K562 (cell line): Measurements from ENCODE around the gene HRG. TPM values are rescaled to one million over a fixed set of nuclear protein-coding genes. Genes with fewer than 3 reads are reported as not detected.

ENCODE experiments used
- ATAC-seq: fragments of 200-7000 bp; cut with Tn5 transposase; 3 replicates; pipeline ENCODE4 v1.9.1; 2020; ENCODE audit warnings: moderate library complexity
- BruUV-seq: library from RNA; stranded (reverse); fragments of 400-500 nt; replicated peaks from 2 replicates; lab custom pipeline; 2021; lab: Mats Ljungman, UMichigan
- CTCF ChIA-PET: fragments of 300-600 bp; formaldehyde crosslinking; extraction: SDS; loops from one replicate; lab custom pipeline; 2021; ENCODE audit warnings: low intra/inter-chr PET ratio; lab: Yijun Ruan, JAX
- POLR2A ChIA-PET: fragments of 300-600, 350-650 bp; sonication (Branson Sonifier 250); formaldehyde crosslinking; extraction: SDS; loops from one replicate; lab custom pipeline; 2021; ENCODE audit warnings: antibody characterized with exemption, inconsistent platforms; lab: Yijun Ruan, JAX
- DNase-seq, 4 experiments: peaks; one replicate each; pipeline versions ENCODE4 v3.0.0 to v3.0.0-alpha.2; 2011 to 2018; ENCODE audit warnings: low spot score in 3 of 4, mixed read lengths in 3 of 4; ENCODE audit errors: extremely low read depth in 1 of 4
- FAIRE-seq: peaks from 2 replicates; lab custom pipeline; 2011; peaks lifted over from hg19 to GRCh38; lab: Jason Lieb, UNC
- H2AFZ ChIP-seq: 2 replicates; pipeline ENCODE4 v1.6.0; 2011; ENCODE audit warnings: low read depth, low read length, control low read depth, inconsistent platforms
- H3K27ac ChIP-seq: fragments of 200-600 bp; 3 replicates; pipeline ENCODE4 v1.8.0; 2011; ENCODE audit warnings: low read depth, mild to moderate bottlenecking, control low read depth, inconsistent platforms, low read length, moderate library complexity, mixed read lengths; ENCODE audit errors: extremely low read depth
- H3K27me3 ChIP-seq, 2 experiments: fragments of 300-600 bp in 1 of 2; 2 replicates in 1 of 2; 3 replicates in 1 of 2; pipeline versions ENCODE4 v1.6.0 to v1.8.0; 2011; ENCODE audit warnings: inconsistent platforms in 2 of 2, low read length in 2 of 2, mild to moderate bottlenecking in 1 of 2, mixed read lengths in 1 of 2, moderate library complexity in 1 of 2; ENCODE audit not compliant: control insufficient read depth in 2 of 2, insufficient read depth in 2 of 2
- H3K36me3 ChIP-seq: fragments of 300-600 bp; 3 replicates; pipeline ENCODE4 v1.8.0; 2011; ENCODE audit warnings: mild to moderate bottlenecking, low read length, inconsistent platforms; ENCODE audit not compliant: control insufficient read depth, insufficient read depth
- H3K4me1 ChIP-seq, 2 experiments: fragments of 200-600 bp in 1 of 2; replicated peaks in 1 of 2; 2 replicates in 1 of 2; 3 replicates in 1 of 2; pipeline versions ENCODE4 v1.5.1 to v1.8.0; 2011; ENCODE audit warnings: inconsistent platforms in 2 of 2, low read length in 2 of 2, mild to moderate bottlenecking in 1 of 2, mixed read lengths in 1 of 2, moderate library complexity in 1 of 2; ENCODE audit not compliant: control insufficient read depth in 2 of 2, insufficient read depth in 2 of 2
- H3K4me2 ChIP-seq: 2 replicates; pipeline ENCODE4 v1.6.1; 2011; ENCODE audit warnings: low read length, control low read depth, inconsistent platforms, mixed read lengths; ENCODE audit not compliant: insufficient read depth
- H3K4me3 ChIP-seq: fragments of 200-600 bp; sonication (generic), shearing (Covaris generic); 2 replicates; pipeline ENCODE4 v1.5.1; 2016; ENCODE audit warnings: control low read depth, inconsistent platforms
- H3K79me2 ChIP-seq: fragments of 200-600 bp; 3 replicates; pipeline ENCODE4 v1.8.0; 2011; ENCODE audit warnings: low read length, inconsistent platforms; ENCODE audit not compliant: control insufficient read depth, insufficient read depth
- H3K9ac ChIP-seq, 2 experiments: 2 replicates each; pipeline versions ENCODE4 v1.6.0 to v1.6.1; 2011; ENCODE audit warnings: low read depth in 2 of 2, low read length in 2 of 2, control low read depth in 1 of 2, inconsistent platforms in 1 of 2, mild to moderate bottlenecking in 1 of 2, mixed read lengths in 1 of 2; ENCODE audit not compliant: insufficient read depth in 1 of 2
- H3K9me1 ChIP-seq: one replicate; pipeline ENCODE4 v1.6.0; 2011; ENCODE audit warnings: inconsistent platforms, mild to moderate bottlenecking, low read length, moderate library complexity; ENCODE audit not compliant: control insufficient read depth, insufficient read depth
- H3K9me3 ChIP-seq: replicated peaks from 2 replicates; pipeline ENCODE4 v1.5.1; 2011; ENCODE audit warnings: low read depth, low read length, inconsistent platforms; ENCODE audit not compliant: control insufficient read depth, insufficient read depth
- H4K20me1 ChIP-seq: replicated peaks from 2 replicates; pipeline ENCODE4 v1.6.1; 2011; ENCODE audit warnings: low read length, inconsistent platforms, mixed read lengths; ENCODE audit not compliant: control insufficient read depth, insufficient read depth
- COPS2 ChIP-seq: fragments of 450-650 bp; conservative IDR thresholded peaks from 2 replicates; pipeline ENCODE4 v1.6.1; 2016; ENCODE audit warnings: mild to moderate bottlenecking, moderate library complexity
- RFX1 ChIP-seq: fragments of 450-650 bp; IDR thresholded peaks from 2 replicates; pipeline ENCODE4 v1.6.1; 2016; ENCODE audit warnings: mild to moderate bottlenecking, moderate library complexity
- SRSF7 ChIP-seq: fragments of 200-400 bp; formaldehyde crosslinking; optimal IDR thresholded peaks from 2 replicates; pipeline ENCODE3; 2017; ENCODE audit warnings: mild to moderate bottlenecking, low read depth, low read length
- ZNF778 ChIP-seq: fragments of 450-650 bp; formaldehyde crosslinking; IDR thresholded peaks from 2 replicates; pipeline ENCODE4 v1.4.0; 2020; ENCODE audit warnings: mild to moderate bottlenecking, moderate library complexity
- ZNF785 ChIP-seq: fragments of 250-450 bp; sonication (Bioruptor Pico); IDR thresholded peaks from 2 replicates; pipeline ENCODE4 v1.4.0; 2020; ENCODE audit warnings: mild to moderate bottlenecking
- WGBS: fragments of 100-300 bp; shearing (Covaris generic); methylation state at CpG from one replicate; pipeline ENCODE4 v1.1.6; 2016; ENCODE audit warnings: low coverage, mixed read lengths; ENCODE audit not compliant: insufficient coverage; ENCODE audit errors: missing lambda C conversion rate; 5-methylcytosine and 5-hydroxymethylcytosine counted together
- in situ Hi-C: fragments of 300-500 bp; cut with MboI; formaldehyde crosslinking; loops from 4 replicates; pipeline ENCODE4 v1.15.0; 2018; ENCODE audit warnings: inconsistent platforms, mixed read lengths
- intact Hi-C: fragments of 100-400 bp; cut with micrococcal nuclease; formaldehyde crosslinking; loops from 2 replicates; pipeline ENCODE4 v1.14.2; 2022
- polyA plus RNA-seq, 8 experiments: library from polyadenylated mRNA; depleted of rRNA in 4 of 8; stranded (reverse) in 5 of 8; unstranded in 3 of 8; fragments of >200 nt; fragmentation: Nextera tagmentation in 2 of 8; fragmentation: Illumina TruSeq in 1 of 8; extraction: Ambion mirVana in 2 of 8; extraction: Trizol in 1 of 8; gene quantifications; 2 replicates each; pipeline versions ENCODE4 v1.2.1 to v1.2.3, GENCODE V29; 2011 to 2014; ENCODE audit warnings: inconsistent platforms in 1 of 8, missing spikeins in 1 of 8
- total RNA-seq, 7 experiments: library from RNA; depleted of rRNA in 6 of 7; stranded (reverse); fragments of >200 nt in 6 of 7; fragmentation: Illumina TruSeq in 2 of 7; extraction: Trizol in 2 of 7; gene quantifications; 2 replicates each; pipeline versions ENCODE4 v1.2.1 to v1.2.3, GENCODE V29; 2011 to 2021; ENCODE audit warnings: low replicate concordance in 1 of 7
- TF ChIP-seq, protein P1 (sequence below): fragments of 200-400 bp; formaldehyde crosslinking; IDR thresholded peaks from 2 replicates; pipeline ENCODE4 v1.6.1; 2017; ENCODE audit warnings: mild to moderate bottlenecking, low read depth, low read length, moderate library complexity
- TF ChIP-seq, protein P2 (sequence below): fragments of 250-450 bp; sonication (Bioruptor Pico); IDR thresholded peaks from 2 replicates; pipeline ENCODE4 v1.4.0; 2020; ENCODE audit warnings: mild to moderate bottlenecking

The HRG gene
- total and polyA plus RNA-seq, 9 of the 15 experiments (the other 6 are each of a cell fraction or from before 2014, with no cell fraction given): not detected

DNA sequence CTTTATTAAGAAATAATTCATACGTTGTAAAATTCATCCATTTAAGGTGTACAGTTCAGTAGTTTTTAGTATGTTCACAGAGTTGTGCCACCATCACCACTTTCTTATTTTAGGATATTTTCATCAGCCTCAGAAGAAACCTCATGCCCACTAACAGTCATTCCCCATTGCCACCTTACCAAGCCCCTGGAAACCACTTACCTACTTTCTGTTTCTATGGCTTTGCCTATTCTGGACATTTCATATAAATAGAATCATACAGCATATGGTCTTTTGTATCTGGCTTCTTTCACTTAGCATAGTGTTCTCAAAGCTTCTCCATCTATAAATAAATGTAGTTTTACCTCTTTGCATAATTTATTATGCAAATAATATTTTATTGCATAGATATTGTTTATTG lies 19.0 kb upstream of the HRG start:
- intact Hi-C loops (no loop called here), in situ Hi-C loops (no loop called here)
- 0% methylated on average over 1 of the region's 1 CpG for whole genome bisulfite sequencing
- H3K4me3 ChIP-seq: no peak overlapping the region
- no peak for DNase-seq
- ChIA-PET POLR2A (no interaction called here), CTCF (no interaction called here)
- TF ChIP-seq, protein P1, sequence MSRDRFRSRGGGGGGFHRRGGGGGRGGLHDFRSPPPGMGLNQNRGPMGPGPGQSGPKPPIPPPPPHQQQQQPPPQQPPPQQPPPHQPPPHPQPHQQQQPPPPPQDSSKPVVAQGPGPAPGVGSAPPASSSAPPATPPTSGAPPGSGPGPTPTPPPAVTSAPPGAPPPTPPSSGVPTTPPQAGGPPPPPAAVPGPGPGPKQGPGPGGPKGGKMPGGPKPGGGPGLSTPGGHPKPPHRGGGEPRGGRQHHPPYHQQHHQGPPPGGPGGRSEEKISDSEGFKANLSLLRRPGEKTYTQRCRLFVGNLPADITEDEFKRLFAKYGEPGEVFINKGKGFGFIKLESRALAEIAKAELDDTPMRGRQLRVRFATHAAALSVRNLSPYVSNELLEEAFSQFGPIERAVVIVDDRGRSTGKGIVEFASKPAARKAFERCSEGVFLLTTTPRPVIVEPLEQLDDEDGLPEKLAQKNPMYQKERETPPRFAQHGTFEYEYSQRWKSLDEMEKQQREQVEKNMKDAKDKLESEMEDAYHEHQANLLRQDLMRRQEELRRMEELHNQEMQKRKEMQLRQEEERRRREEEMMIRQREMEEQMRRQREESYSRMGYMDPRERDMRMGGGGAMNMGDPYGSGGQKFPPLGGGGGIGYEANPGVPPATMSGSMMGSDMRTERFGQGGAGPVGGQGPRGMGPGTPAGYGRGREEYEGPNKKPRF: no peak
- TF ChIP-seq COPS2 (no peak), SRSF7 (no peak), ZNF785 (CRISPR knock-in tag) (no peak), ZNF778 (CRISPR knock-in tag) (no peak), RFX1 (no peak)
- TF ChIP-seq, protein P2, sequence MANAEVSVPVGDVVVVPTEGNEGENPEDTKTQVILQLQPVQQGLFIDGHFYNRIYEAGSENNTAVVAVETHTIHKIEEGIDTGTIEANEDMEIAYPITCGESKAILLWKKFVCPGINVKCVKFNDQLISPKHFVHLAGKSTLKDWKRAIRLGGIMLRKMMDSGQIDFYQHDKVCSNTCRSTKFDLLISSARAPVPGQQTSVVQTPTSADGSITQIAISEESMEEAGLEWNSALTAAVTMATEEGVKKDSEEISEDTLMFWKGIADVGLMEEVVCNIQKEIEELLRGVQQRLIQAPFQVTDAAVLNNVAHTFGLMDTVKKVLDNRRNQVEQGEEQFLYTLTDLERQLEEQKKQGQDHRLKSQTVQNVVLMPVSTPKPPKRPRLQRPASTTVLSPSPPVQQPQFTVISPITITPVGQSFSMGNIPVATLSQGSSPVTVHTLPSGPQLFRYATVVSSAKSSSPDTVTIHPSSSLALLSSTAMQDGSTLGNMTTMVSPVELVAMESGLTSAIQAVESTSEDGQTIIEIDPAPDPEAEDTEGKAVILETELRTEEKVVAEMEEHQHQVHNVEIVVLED (CRISPR knock-in tag): no peak
- H3K9me3 ChIP-seq: no peaks in the 10 kb centered on the region
- H3K79me2 ChIP-seq: no peaks in the 10 kb centered on the region
- H3K27ac ChIP-seq: no peak overlapping the region
- H3K4me1 ChIP-seq: peaks cover 0 to 7% of the 10 kb centered on the region in 2 experiments; a peak in 2 of 5 replicates
- FAIRE-seq: no peak
- no peaks in the 10 kb centered on the region for H4K20me1 ChIP-seq
- H3K27me3 ChIP-seq: peaks cover 10 to 18% of the 10 kb centered on the region in 2 experiments; a peak in 4 of 5 replicates
- no peak overlapping the region for H3K4me2 ChIP-seq
- no peak overlapping the region for H2AFZ ChIP-seq
- H3K9ac ChIP-seq: no peak overlapping the region
- no TSS peak for BruUV-seq
- no peaks in the 10 kb centered on the region for H3K9me1 ChIP-seq
- ATAC-seq: no peak
- no peaks in the 10 kb centered on the region for H3K36me3 ChIP-seq
